ENCODE measurements around the gene BABAM2. TPM values are rescaled to one million over a fixed set of nuclear protein-coding genes. Genes with fewer than 3 reads are reported as not detected.
"Not testable (repeated sequence)": the region's sequence is repeated elsewhere in the genome, so short reads cannot be mapped to it uniquely, and the experiment has no call there.

The BABAM2 gene
- total RNA-seq, 2 donors from 2014 or later, result 44.8 to 46.0 TPM

DNA sequence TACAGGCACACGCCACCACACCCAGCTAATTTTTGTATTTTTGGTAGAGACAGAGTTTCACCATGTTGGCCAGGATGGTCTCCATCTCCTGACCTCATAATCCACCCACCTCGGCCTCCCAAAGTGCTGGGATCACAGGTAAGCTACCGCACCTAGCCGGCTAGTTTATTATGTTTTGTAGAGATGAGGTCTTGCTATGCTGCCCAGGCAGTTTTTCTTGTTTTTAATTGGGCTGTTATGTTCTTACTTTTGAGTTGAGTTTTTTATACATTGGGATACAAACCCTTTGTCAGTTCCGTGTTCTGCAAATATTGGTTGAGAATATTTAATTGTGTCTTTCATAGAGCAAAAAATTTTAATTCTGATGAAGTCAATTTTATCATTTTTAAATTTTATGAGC lies 368.7 kb downstream of the BABAM2 start:
- not testable (repeated sequence) for H3K4me1 Mint-ChIP-seq; H3K9me3 ChIP-seq (ENCODE audit: control insufficient read depth, low read length, poor library complexity, severe bottlenecking); H3K36me3 Mint-ChIP-seq (ENCODE audit: low read depth); DNase-seq; ATAC-seq; H3K27ac Mint-ChIP-seq; H3K27me3 Mint-ChIP-seq; H3K4me3 Mint-ChIP-seq

GRCh38 chr2:28263690-28264089 lies 373.2 kb downstream of the BABAM2 start:
- ATAC-seq, result no peak
- H3K36me3 Mint-ChIP-seq (ENCODE audit: low read depth), result peaks cover 8% of the 10 kb centered on the region
- no peak for DNase-seq
- peaks cover 2% of the 10 kb centered on the region for H3K4me1 Mint-ChIP-seq
- H3K27me3 Mint-ChIP-seq, result no peaks in the 10 kb centered on the region
- H3K4me3 Mint-ChIP-seq, result no peak overlapping the region
- H3K27ac Mint-ChIP-seq, result no peak overlapping the region
- no peaks in the 10 kb centered on the region for H3K9me3 ChIP-seq (ENCODE audit: control insufficient read depth, low read length, poor library complexity, severe bottlenecking)

DNA sequence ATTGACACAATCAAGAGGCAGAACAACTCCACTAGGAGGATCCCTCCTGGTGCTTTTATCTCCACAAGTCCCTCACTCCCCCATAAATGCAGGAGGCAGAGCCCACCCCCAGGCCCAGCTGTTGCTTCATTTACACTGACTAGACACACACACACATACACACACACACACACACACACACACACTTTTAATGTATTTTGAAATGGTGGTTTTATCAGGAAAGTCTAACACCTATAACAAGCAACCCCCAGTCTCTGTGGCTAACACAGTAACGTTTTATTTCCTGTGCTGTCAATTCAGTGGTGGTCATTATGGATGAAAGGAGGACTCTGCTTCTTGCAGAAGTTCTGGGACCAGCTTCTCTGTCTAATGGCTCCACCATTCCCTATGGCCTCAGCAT lies 376.8 kb downstream of the BABAM2 start:
- Mint-ChIP-seq H3K4me3 (no peak overlapping the region), H3K27ac (no peak overlapping the region), H3K27me3 (no peaks in the 10 kb centered on the region), H3K4me1 (peaks cover 17% of the 10 kb centered on the region), H3K36me3 (ENCODE audit: low read depth) (peaks cover 5% of the 10 kb centered on the region)
- no peaks in the 10 kb centered on the region for H3K9me3 ChIP-seq (ENCODE audit: control insufficient read depth, low read length, poor library complexity, severe bottlenecking)
- ATAC-seq (no peak), DNase-seq (no peak)

DNA sequence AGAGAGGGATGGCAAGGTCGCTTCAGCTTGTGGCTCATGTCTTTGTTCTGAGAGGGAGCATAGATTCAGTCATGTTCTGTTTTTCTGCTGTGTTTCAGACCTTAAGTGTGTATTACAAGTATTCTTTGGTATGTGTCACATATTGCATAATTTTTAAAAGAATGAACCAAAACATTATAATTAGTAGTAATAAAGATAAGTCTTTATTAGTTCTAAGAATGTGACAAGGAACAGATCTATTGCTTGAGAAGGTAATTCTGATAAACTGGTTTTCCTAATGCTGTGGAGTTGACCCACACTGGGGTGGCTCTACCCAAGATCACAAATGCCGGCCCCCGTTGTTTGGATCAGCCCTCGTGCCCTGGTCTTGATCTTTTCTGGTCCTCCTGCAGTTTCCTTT lies 377.9 kb downstream of the BABAM2 start:
- DNase-seq (no peak), ATAC-seq (no peak)
- H3K9me3 ChIP-seq (ENCODE audit: control insufficient read depth, low read length, poor library complexity, severe bottlenecking), result no peaks in the 10 kb centered on the region
- Mint-ChIP-seq H3K27me3 (no peaks in the 10 kb centered on the region), H3K4me3 (no peak overlapping the region), H3K36me3 (ENCODE audit: low read depth) (peaks cover 7% of the 10 kb centered on the region), H3K27ac (no peak overlapping the region), H3K4me1 (peaks cover 21% of the 10 kb centered on the region)

DNA sequence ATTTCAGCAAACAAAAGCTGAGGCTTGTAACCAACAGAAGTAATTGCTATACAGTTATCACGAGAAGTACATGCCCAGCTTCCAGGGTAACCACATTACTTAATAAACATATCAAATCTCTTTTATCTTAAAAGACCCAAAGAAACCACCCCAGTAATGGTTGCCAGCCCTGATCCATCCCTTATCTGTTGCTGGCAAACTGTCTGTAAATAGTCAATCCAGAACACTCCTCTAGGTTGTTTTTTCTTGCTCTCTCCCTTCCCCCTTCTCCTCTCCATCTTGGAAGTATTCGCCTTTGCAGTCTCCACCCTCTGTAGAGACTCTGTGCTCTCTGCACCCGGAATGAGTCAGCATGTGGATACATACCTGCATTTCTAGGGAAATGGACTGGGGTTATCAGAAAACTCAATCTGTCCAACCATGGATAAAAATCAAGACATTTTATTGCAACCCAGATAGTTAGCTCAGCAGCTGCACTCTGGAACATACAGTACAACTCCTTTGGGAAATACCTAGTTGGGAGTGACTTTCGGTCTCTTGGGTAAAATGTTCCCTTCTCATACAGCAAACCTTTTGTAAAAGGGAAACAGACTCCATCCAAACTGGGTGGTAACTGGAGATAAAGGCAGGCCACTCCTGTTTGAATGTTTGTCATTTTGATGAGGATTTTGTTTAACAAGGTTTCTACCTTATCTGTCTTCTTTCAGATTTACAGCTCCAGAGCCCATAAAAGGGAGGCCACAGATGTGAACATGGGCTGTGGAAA lies 378.7 kb downstream of the BABAM2 start:
- H3K27ac Mint-ChIP-seq, result no peak overlapping the region
- peaks cover 24% of the 10 kb centered on the region for H3K4me1 Mint-ChIP-seq
- ATAC-seq (no peak), DNase-seq (no peak)
- H3K9me3 ChIP-seq (ENCODE audit: control insufficient read depth, low read length, poor library complexity, severe bottlenecking), result no peaks in the 10 kb centered on the region
- peaks cover 10% of the 10 kb centered on the region for H3K36me3 Mint-ChIP-seq (ENCODE audit: low read depth)
- peak overlapping the region; percentile 34 for H3K4me3 Mint-ChIP-seq
- no peaks in the 10 kb centered on the region for H3K27me3 Mint-ChIP-seq

GRCh38 chr2:28270456-28271152 lies 380.1 kb downstream of the BABAM2 start:
- Mint-ChIP-seq H3K4me3 (peak overlapping the region; percentile 16), H3K27ac (no peak overlapping the region), H3K36me3 (ENCODE audit: low read depth) (peaks cover 10% of the 10 kb centered on the region), H3K4me1 (peaks cover 34% of the 10 kb centered on the region), H3K27me3 (no peaks in the 10 kb centered on the region)
- ATAC-seq, result no peak
- no peak for DNase-seq
- H3K9me3 ChIP-seq (ENCODE audit: control insufficient read depth, low read length, poor library complexity, severe bottlenecking), result no peaks in the 10 kb centered on the region

DNA sequence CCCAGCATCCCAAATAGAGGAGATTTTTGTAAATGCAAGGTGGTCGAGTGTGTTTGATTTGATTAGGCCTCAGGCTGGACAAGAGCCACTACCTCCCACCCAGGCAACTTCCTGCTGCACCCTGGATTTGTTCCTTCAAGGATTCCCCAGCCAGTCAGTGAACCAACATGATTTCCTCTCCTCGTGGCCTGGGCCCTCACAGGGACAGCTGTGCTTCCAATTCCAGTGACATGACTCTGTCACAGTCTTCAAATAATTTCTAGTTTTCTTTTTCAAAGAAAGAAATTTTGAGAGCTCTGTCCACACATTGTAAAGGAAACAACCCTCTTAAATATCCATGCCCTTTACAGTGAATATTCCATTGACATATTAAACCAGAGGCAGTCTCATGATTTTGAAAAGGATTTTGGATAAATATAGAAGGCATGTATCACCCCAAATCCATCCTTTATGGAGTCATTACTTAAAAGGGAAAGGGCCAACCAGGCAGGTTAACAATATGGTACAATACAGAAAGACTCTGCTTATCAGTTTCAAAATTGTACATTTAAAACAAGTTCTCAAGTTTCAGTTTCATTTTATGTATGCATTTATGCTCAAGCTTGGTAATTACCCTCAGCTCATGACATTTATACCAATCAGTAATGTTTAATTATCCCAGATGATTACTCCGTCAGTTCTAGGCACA lies 380.8 kb downstream of the BABAM2 start:
- Mint-ChIP-seq H3K36me3 (ENCODE audit: low read depth) (peaks cover 8% of the 10 kb centered on the region), H3K27ac (peak overlapping the region; percentile 1), H3K27me3 (no peaks in the 10 kb centered on the region), H3K4me1 (peaks cover 35% of the 10 kb centered on the region), H3K4me3 (peak overlapping the region; percentile 9)
- H3K9me3 ChIP-seq (ENCODE audit: control insufficient read depth, low read length, poor library complexity, severe bottlenecking), result no peaks in the 10 kb centered on the region
- ATAC-seq (no peak), DNase-seq (no peak)

DNA sequence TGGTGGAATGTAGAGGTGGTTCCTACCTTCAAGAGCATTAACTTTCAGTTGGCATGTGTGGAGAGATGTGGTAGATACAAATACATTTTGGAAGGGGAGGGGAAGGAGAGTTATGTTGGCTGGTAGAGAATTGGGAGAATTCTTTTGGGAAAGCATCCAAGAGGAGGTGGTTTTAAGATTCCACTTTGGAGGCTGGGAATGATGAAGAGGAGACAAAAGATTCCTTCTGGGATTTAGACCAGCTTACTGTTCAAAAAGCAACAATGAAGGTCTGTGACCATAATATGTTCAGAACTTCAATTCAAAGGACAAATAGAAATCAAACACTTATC lies 381.4 kb downstream of the BABAM2 start:
- H3K4me3 Mint-ChIP-seq, result peak overlapping the region; percentile 9

DNA sequence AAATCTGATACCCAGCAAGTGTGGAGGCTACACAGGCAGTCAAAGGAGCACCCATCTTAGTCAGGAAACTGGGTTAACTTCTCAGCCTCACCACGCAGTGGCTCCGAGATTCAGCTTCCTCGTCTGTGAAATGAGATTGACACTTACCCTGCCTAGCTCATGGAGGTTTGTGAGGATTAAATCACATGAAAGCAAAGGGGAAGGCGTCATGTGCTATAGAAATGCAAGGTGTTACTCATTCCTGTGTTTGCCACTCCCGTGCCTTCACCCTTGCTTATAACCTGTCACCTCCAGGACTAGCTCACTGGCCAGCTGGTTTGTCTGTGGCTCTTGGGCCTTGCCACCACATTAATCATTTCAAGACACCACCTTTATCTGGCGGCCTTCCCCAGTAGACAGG lies 383.2 kb downstream of the BABAM2 start:
- H3K27me3 Mint-ChIP-seq, result no peaks in the 10 kb centered on the region
- peak; percentile 49 for ATAC-seq
- no peak overlapping the region for H3K4me3 Mint-ChIP-seq
- no peak overlapping the region for H3K27ac Mint-ChIP-seq
- DNase-seq, result no peak
- peaks cover 35% of the 10 kb centered on the region for H3K4me1 Mint-ChIP-seq
- H3K9me3 ChIP-seq (ENCODE audit: control insufficient read depth, low read length, poor library complexity, severe bottlenecking), result no peaks in the 10 kb centered on the region
- H3K36me3 Mint-ChIP-seq (ENCODE audit: low read depth), result peaks cover 13% of the 10 kb centered on the region

More for the DNA sequence above, 381.4 kb downstream of the BABAM2 start:
- H3K27me3 Mint-ChIP-seq, result no peaks in the 10 kb centered on the region
- H3K36me3 Mint-ChIP-seq (ENCODE audit: low read depth), result peaks cover 7% of the 10 kb centered on the region
- DNase-seq (no peak), ATAC-seq (no peak)
- peaks cover 37% of the 10 kb centered on the region for H3K4me1 Mint-ChIP-seq
- peak overlapping the region; percentile 1 for H3K27ac Mint-ChIP-seq
- H3K9me3 ChIP-seq (ENCODE audit: control insufficient read depth, low read length, poor library complexity, severe bottlenecking), result no peaks in the 10 kb centered on the region

DNA sequence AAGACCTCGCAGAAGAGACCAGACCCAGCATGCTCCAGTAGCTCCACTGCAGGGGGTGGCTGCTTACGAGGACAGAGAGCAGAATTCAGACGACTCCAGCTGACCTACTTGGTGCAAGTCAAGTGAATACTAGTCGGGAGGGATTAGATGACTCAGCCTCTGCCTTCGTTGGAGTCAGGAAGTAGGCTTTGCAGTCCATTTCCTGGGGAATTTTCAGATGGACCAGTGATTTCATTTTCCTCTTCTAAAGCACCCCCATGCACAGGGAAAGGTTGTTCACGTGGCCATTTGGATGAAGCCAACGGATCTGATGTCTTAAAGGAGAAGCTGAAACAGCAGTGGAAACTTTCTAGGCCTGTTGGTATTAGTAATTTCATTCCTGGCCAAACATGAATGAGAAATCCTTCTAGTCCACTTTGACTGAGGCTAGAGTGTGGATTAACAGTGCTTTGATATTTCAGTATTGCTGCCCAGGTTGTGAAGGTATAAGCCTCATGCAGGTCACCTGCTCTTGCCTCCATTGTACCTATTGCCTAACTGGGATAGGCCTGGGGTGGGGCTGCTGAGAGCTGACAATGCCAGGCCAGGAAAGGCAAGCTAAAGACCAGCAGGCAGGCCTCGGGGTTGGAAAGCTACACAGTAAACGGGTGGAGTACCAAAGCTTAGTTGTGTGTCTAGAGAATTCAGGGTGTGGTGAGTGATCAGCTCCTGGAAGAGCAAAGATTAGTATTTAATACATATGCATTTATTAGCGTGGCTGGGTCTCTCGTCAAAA lies 384.6 kb downstream of the BABAM2 start:
- Mint-ChIP-seq H3K36me3 (ENCODE audit: low read depth) (peaks cover 14% of the 10 kb centered on the region), H3K4me1 (peaks cover 32% of the 10 kb centered on the region), H3K4me3 (no peak overlapping the region), H3K27ac (no peak overlapping the region), H3K27me3 (no peaks in the 10 kb centered on the region)
- no peaks in the 10 kb centered on the region for H3K9me3 ChIP-seq (ENCODE audit: control insufficient read depth, low read length, poor library complexity, severe bottlenecking)
- DNase-seq (no peak), ATAC-seq (no peak)

DNA sequence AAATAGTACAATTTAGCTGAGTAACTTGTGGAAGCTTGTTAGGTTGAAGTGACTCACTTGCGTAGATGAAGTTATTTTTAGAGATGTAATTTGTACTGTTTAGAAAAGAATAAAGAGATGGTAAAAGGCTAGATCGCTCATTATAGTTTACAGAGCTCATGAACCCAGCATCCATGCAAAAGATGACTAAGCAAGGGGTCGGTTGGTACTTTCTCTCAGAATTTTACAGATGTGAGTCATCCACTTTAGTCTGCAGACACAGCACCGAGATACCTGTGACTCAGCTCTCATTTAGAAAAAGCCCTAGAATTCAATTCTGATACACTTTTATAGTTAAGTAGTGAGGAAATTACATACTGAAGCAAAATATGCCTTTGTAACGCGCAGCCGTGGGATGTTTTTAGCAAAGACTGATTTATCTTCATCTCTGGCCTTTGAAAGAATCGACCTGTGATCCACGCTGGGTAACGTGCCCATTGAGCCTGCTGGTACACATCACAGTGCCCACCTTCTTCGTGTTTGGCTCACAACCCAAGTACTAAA lies 385.6 kb downstream of the BABAM2 start:
- no peak for ATAC-seq
- H3K27ac Mint-ChIP-seq, result peak overlapping the region; percentile 27
- no peak overlapping the region for H3K4me3 Mint-ChIP-seq

GRCh38 chr2:28276807-28277206 lies 386.3 kb downstream of the BABAM2 start:
- no peak for DNase-seq
- Mint-ChIP-seq H3K4me3 (no peak overlapping the region), H3K27me3 (no peaks in the 10 kb centered on the region), H3K4me1 (peaks cover 22% of the 10 kb centered on the region), H3K36me3 (ENCODE audit: low read depth) (peaks cover 16% of the 10 kb centered on the region), H3K27ac (peak overlapping the region; percentile 27)
- H3K9me3 ChIP-seq (ENCODE audit: control insufficient read depth, low read length, poor library complexity, severe bottlenecking), result no peaks in the 10 kb centered on the region
- no peak for ATAC-seq

More for the DNA sequence above, 385.6 kb downstream of the BABAM2 start:
- no peak for DNase-seq
- H3K9me3 ChIP-seq (ENCODE audit: control insufficient read depth, low read length, poor library complexity, severe bottlenecking), result no peaks in the 10 kb centered on the region
- Mint-ChIP-seq H3K27me3 (no peaks in the 10 kb centered on the region), H3K4me1 (peaks cover 27% of the 10 kb centered on the region), H3K36me3 (ENCODE audit: low read depth) (peaks cover 14% of the 10 kb centered on the region)

GRCh38 chr2:28277466-28277865 lies 386.9 kb downstream of the BABAM2 start:
- DNase-seq, result no peak

More at GRCh38 chr2:28277466-28277865, 386.9 kb downstream of the BABAM2 start:
- Mint-ChIP-seq H3K27ac (no peak overlapping the region), H3K27me3 (no peaks in the 10 kb centered on the region), H3K4me3 (no peak overlapping the region), H3K36me3 (ENCODE audit: low read depth) (peaks cover 17% of the 10 kb centered on the region), H3K4me1 (peaks cover 22% of the 10 kb centered on the region)
- ATAC-seq, result no peak
- no peaks in the 10 kb centered on the region for H3K9me3 ChIP-seq (ENCODE audit: control insufficient read depth, low read length, poor library complexity, severe bottlenecking)

Data from T-helper 17 cell (primary cell).